IMR-90 (cell line): ENCODE results near the gene CPNE2. TPM values are rescaled to one million over a fixed set of nuclear protein-coding genes. Genes with fewer than 3 reads are reported as not detected.

ENCODE experiments used
- ATAC-seq: fragments of 200-7000 bp; cut with Tn5 transposase; 2 replicates; pipeline ENCODE4 v1.9.1; 2020; ENCODE audit warnings: low read depth, mild to moderate bottlenecking, moderate library complexity
- BruUV-seq: library from RNA; stranded (reverse); fragments of 400-500 nt; replicated peaks from 2 replicates; lab custom pipeline; 2021; lab: Mats Ljungman, UMichigan
- CTCF ChIA-PET: fragments of 300-600 bp; formaldehyde crosslinking; extraction: SDS; loops from one replicate; lab custom pipeline; 2021; ENCODE audit warnings: antibody characterized with exemption; lab: Yijun Ruan, JAX
- POLR2A ChIA-PET: fragments of 300-600 bp; sonication (Branson Sonifier 250); formaldehyde crosslinking; loops from one replicate; lab custom pipeline; 2022; ENCODE audit warnings: antibody characterized with exemption; ENCODE audit not compliant: unreplicated experiment; lab: Charles Lee
- DNase-seq: peaks from one replicate; pipeline ENCODE4 v3.0.0; 2013
- H2AFZ ChIP-seq: replicated peaks from 2 replicates; pipeline ENCODE3; 2013; ENCODE audit warnings: low read length, mild to moderate bottlenecking; ENCODE audit not compliant: poor library complexity
- H2AK5ac ChIP-seq: 2 replicates; pipeline ENCODE4 v1.6.1; 2013; ENCODE audit warnings: low read depth, low read length, inconsistent platforms
- H2AK9ac ChIP-seq: replicated peaks from 2 replicates; pipeline ENCODE3; 2013; ENCODE audit warnings: mild to moderate bottlenecking, low read depth, low read length, moderate library complexity; ENCODE audit not compliant: poor library complexity
- H2BK120ac ChIP-seq: 2 replicates; pipeline ENCODE4 v1.6.1; 2013; ENCODE audit warnings: low read depth, low read length, inconsistent platforms
- H2BK15ac ChIP-seq: 3 replicates; pipeline ENCODE4 v1.6.1; 2013; ENCODE audit warnings: low read depth, low read length, inconsistent platforms
- H2BK20ac ChIP-seq: 2 replicates; pipeline ENCODE4 v1.6.1; 2013; ENCODE audit warnings: low read depth, mild to moderate bottlenecking, inconsistent platforms, low read length, moderate library complexity
- H2BK5ac ChIP-seq: 2 replicates; pipeline ENCODE4 v1.6.1; 2013; ENCODE audit warnings: mild to moderate bottlenecking, low read depth, low read length, inconsistent platforms; ENCODE audit not compliant: poor library complexity, severe bottlenecking
- H3K14ac ChIP-seq: replicated peaks from 2 replicates; pipeline ENCODE4 v1.6.1; 2013; ENCODE audit warnings: low read depth, low read length, inconsistent platforms
- H3K18ac ChIP-seq: 2 replicates; pipeline ENCODE4 v1.6.1; 2013; ENCODE audit warnings: low read depth, low read length, control low read depth
- H3K23ac ChIP-seq: 2 replicates; pipeline ENCODE4 v1.6.1; 2013; ENCODE audit warnings: low read depth, low read length, inconsistent platforms
- H3K27ac ChIP-seq: 2 replicates; pipeline ENCODE4 v1.5.1; 2013; ENCODE audit warnings: mild to moderate bottlenecking, control low read depth, low read length; ENCODE audit not compliant: insufficient read depth
- H3K27me3 ChIP-seq: 2 replicates; pipeline ENCODE4 v1.6.1; 2013; ENCODE audit warnings: low read length; ENCODE audit not compliant: control insufficient read depth, insufficient read depth
- H3K36me3 ChIP-seq: 2 replicates; pipeline ENCODE4 v1.6.1; 2013; ENCODE audit warnings: low read length, mixed read lengths; ENCODE audit not compliant: control insufficient read depth, insufficient read depth
- H3K4ac ChIP-seq: 2 replicates; pipeline ENCODE4 v1.6.1; 2013; ENCODE audit warnings: low read depth, low read length, inconsistent platforms
- H3K4me1 ChIP-seq: 2 replicates; pipeline ENCODE4 v1.6.1; 2013; ENCODE audit warnings: low read length, mixed read lengths; ENCODE audit not compliant: control insufficient read depth, insufficient read depth
- H3K4me2 ChIP-seq: 2 replicates; pipeline ENCODE4 v1.6.1; 2013; ENCODE audit warnings: low read depth, mild to moderate bottlenecking, control low read depth, low read length, moderate library complexity
- H3K4me3 ChIP-seq: 2 replicates; pipeline ENCODE4 v1.5.1; 2013; ENCODE audit warnings: low read depth, mild to moderate bottlenecking, control low read depth, low read length, moderate library complexity; ENCODE audit not compliant: insufficient read depth
- H3K56ac ChIP-seq: 2 replicates; pipeline ENCODE4 v1.6.1; 2013; ENCODE audit warnings: low read length, inconsistent platforms; ENCODE audit not compliant: insufficient read depth; ENCODE audit errors: extremely low read depth
- H3K79me1 ChIP-seq, 2 experiments: 2 replicates each; pipeline ENCODE4 v1.6.1; 2013; ENCODE audit warnings: low read length in 2 of 2, inconsistent platforms in 1 of 2, low read depth in 1 of 2
- H3K9ac ChIP-seq: 2 replicates; pipeline ENCODE4 v1.6.1; 2013; ENCODE audit warnings: low read depth, low read length, control low read depth
- H3K9me1 ChIP-seq: 2 replicates; pipeline ENCODE4 v1.6.1; 2013; ENCODE audit warnings: low read length, inconsistent platforms; ENCODE audit not compliant: insufficient read depth
- H3K9me3 ChIP-seq: 2 replicates; pipeline ENCODE4 v1.6.1; 2013; ENCODE audit warnings: low read length; ENCODE audit not compliant: control insufficient read depth, insufficient read depth
- H4K20me1 ChIP-seq: 2 replicates; pipeline ENCODE4 v1.6.1; 2013; ENCODE audit warnings: low read length, inconsistent platforms; ENCODE audit not compliant: insufficient read depth
- H4K5ac ChIP-seq: 2 replicates; pipeline ENCODE4 v1.6.1; 2013; ENCODE audit warnings: mild to moderate bottlenecking, low read depth, low read length, control low read depth
- H4K8ac ChIP-seq, 2 experiments: 2 replicates each; pipeline ENCODE4 v1.6.1; 2013; ENCODE audit warnings: low read depth in 2 of 2, low read length in 2 of 2, control low read depth in 1 of 2, inconsistent platforms in 1 of 2
- H4K91ac ChIP-seq: 2 replicates; pipeline ENCODE4 v1.6.1; 2013; ENCODE audit warnings: low read depth, low read length, inconsistent platforms; ENCODE audit not compliant: insufficient read depth
- BHLHE40 ChIP-seq: fragments of 150-350 bp; IDR thresholded peaks from 2 replicates; pipeline ENCODE4 v1.6.1; 2016; ENCODE audit warnings: mild to moderate bottlenecking, low read depth, low read length
- CEBPB ChIP-seq: IDR thresholded peaks from 2 replicates; pipeline ENCODE4 v1.6.1; 2012; ENCODE audit warnings: low read depth, low read length, improper control_type of control experiment
- ELK1 ChIP-seq: fragments of 150-350 bp; IDR thresholded peaks from 2 replicates; pipeline ENCODE4 v1.6.1; 2016; ENCODE audit warnings: low read depth, mild to moderate bottlenecking, low read length, moderate library complexity, borderline replicate concordance
- FOS ChIP-seq: fragments of 150-350 bp; IDR thresholded peaks from 2 replicates; pipeline ENCODE4 v1.6.1; 2016; ENCODE audit warnings: low read depth, low read length
- MAFK ChIP-seq: IDR thresholded peaks from 2 replicates; pipeline ENCODE4 v1.6.1; 2012; ENCODE audit warnings: low read depth, low read length, improper control_type of control experiment
- MAZ ChIP-seq: IDR thresholded peaks from 2 replicates; pipeline ENCODE4 v1.6.1; 2012; ENCODE audit warnings: low read depth, mild to moderate bottlenecking, low read length, improper control_type of control experiment, moderate library complexity, borderline replicate concordance
- MXI1 ChIP-seq: IDR thresholded peaks from 2 replicates; pipeline ENCODE4 v1.6.1; 2012; ENCODE audit warnings: low read depth, mild to moderate bottlenecking, low read length, moderate library complexity, borderline replicate concordance
- NFE2L2 ChIP-seq: fragments of 150-350 bp; IDR thresholded peaks from 2 replicates; pipeline ENCODE4 v1.6.1; 2016; ENCODE audit warnings: low read depth, mild to moderate bottlenecking, low read length
- POLR2A ChIP-seq: IDR thresholded peaks from 2 replicates; pipeline ENCODE4 v1.6.1; 2012; ENCODE audit warnings: mild to moderate bottlenecking, low read depth, low read length
- RAD21 ChIP-seq: IDR thresholded peaks from 2 replicates; pipeline ENCODE4 v1.6.1; 2012; ENCODE audit warnings: low read length, improper control_type of control experiment
- RCOR1 ChIP-seq: IDR thresholded peaks from 2 replicates; pipeline ENCODE4 v1.6.1; 2012; ENCODE audit warnings: mild to moderate bottlenecking, low read length, improper control_type of control experiment; ENCODE audit not compliant: insufficient replicate concordance
- SMC3 ChIP-seq: fragments of 150-350 bp; IDR thresholded peaks from 2 replicates; pipeline ENCODE4 v1.6.1; 2016; ENCODE audit warnings: low read depth, mild to moderate bottlenecking, antibody characterized with exemption, low read length, moderate library complexity
- USF2 ChIP-seq: fragments of 150-350 bp; IDR thresholded peaks from 2 replicates; pipeline ENCODE4 v1.6.1; 2017; ENCODE audit warnings: mild to moderate bottlenecking, antibody characterized with exemption, low read length, low read depth
- dilution Hi-C: fragments of 300-500 bp; cut with HindIII; formaldehyde crosslinking; loops from one replicate; pipeline ENCODE4 v1.14.3; 2018; ENCODE audit warnings: low sequenced_read_pairs; ENCODE audit not compliant: unreplicated experiment
- in situ Hi-C: fragments of 300-500 bp; cut with MboI; formaldehyde crosslinking; loops from 3 replicates; pipeline ENCODE4 v1.14.3; 2019; ENCODE audit warnings: low sequenced_read_pairs, inconsistent platforms, mixed read lengths
- intact Hi-C: fragments of 100-400 bp; cut with micrococcal nuclease; formaldehyde crosslinking; loops from 2 replicates; pipeline ENCODE4 v1.10.0; 2022
- polyA plus RNA-seq, 3 experiments: library from polyadenylated mRNA; depleted of rRNA; stranded (reverse); fragments of >200 nt; gene quantifications; 2 replicates each; pipeline ENCODE4 v1.2.3, GENCODE V29; 2012; ENCODE audit warnings: low replicate concordance in 1 of 3
- total RNA-seq: library from RNA; depleted of rRNA; stranded (reverse); fragments of >200 nt; gene quantifications from 2 replicates; pipeline ENCODE4 v1.2.3, GENCODE V29; 2012
- TF ChIP-seq, protein P1 (sequence below): conservative IDR thresholded peaks from 2 replicates; pipeline ENCODE4 v1.5.1; 2012; ENCODE audit warnings: mild to moderate bottlenecking, low read depth, low read length, improper control_type of control experiment

Gene CPNE2
- total and polyA plus RNA-seq, 2 of the 4 experiments (the other 2 are of a cell fraction) = 15.4 to 48.0 TPM

DNA sequence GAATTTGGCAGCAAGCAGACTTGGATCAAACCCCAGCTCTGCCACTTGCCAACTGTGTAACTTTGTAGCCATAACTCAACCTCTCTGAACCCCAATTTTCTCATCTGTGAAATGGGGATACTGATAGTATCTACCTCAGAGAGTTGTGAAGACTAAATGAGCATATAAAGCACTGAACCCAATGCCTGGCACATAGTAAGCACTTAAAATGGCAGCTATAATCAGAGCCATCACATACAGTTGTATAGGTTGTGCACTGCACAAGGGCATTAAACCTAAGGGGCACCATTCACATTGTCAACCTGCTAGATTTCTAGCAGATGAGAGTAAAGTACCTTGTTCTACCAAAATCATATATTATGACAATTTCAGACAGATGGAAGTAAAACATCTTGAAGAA is 10.6 kb upstream of the CPNE2 start:
- no peak overlapping the region for H3K23ac ChIP-seq
- H3K4me3 ChIP-seq = no peak overlapping the region
- no peak overlapping the region for H4K5ac ChIP-seq
- no peak overlapping the region for H3K56ac ChIP-seq
- no peak for TF ChIP-seq RAD21
- TF ChIP-seq USF2 = no peak
- no peak for TF ChIP-seq POLR2A
- TF ChIP-seq ELK1 = no peak
- no peak for TF ChIP-seq NFE2L2
- TF ChIP-seq MAZ = no peak
- no peak for TF ChIP-seq MXI1
- TF ChIP-seq SMC3 = no peak
- TF ChIP-seq FOS = no peak
- TF ChIP-seq RCOR1 = no peak
- no peak for TF ChIP-seq MAFK
- TF ChIP-seq BHLHE40 = no peak
- TF ChIP-seq, protein P1, sequence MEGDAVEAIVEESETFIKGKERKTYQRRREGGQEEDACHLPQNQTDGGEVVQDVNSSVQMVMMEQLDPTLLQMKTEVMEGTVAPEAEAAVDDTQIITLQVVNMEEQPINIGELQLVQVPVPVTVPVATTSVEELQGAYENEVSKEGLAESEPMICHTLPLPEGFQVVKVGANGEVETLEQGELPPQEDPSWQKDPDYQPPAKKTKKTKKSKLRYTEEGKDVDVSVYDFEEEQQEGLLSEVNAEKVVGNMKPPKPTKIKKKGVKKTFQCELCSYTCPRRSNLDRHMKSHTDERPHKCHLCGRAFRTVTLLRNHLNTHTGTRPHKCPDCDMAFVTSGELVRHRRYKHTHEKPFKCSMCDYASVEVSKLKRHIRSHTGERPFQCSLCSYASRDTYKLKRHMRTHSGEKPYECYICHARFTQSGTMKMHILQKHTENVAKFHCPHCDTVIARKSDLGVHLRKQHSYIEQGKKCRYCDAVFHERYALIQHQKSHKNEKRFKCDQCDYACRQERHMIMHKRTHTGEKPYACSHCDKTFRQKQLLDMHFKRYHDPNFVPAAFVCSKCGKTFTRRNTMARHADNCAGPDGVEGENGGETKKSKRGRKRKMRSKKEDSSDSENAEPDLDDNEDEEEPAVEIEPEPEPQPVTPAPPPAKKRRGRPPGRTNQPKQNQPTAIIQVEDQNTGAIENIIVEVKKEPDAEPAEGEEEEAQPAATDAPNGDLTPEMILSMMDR = no peak
- no peak for TF ChIP-seq CEBPB
- no peak overlapping the region for H3K27ac ChIP-seq
- H2BK5ac ChIP-seq = no peak overlapping the region
- ATAC-seq = no peak
- H4K8ac ChIP-seq = no peak overlapping the region
- no peak overlapping the region for H3K14ac ChIP-seq
- DNase-seq = no peak
- no TSS peak for BruUV-seq
- ChIA-PET POLR2A (no interaction called here), CTCF (no interaction called here)
- H2BK20ac ChIP-seq = no peak overlapping the region
- H2BK120ac ChIP-seq = no peak overlapping the region
- H3K18ac ChIP-seq = no peak overlapping the region
- no peaks in the 10 kb centered on the region for H4K20me1 ChIP-seq
- H3K27me3 ChIP-seq = no peaks in the 10 kb centered on the region; the same call in 1 of the 2 replicates
- dilution Hi-C loops (no loop called here), intact Hi-C loops (loop anchor here (5.0 kb wide), 1 partner anchor 166 kb away; the partner anchor contains the start of gene ARL2BP), in situ Hi-C loops (loop anchor here (10.0 kb wide), 2 partner anchors 213 to 333 kb away; no protein-coding TSS in a partner anchor)
- H3K4me1 ChIP-seq = no peaks in the 10 kb centered on the region
- H2AK9ac ChIP-seq = no peak overlapping the region
- H3K4me2 ChIP-seq = no peak overlapping the region
- H3K79me1 ChIP-seq = no peaks in the 10 kb centered on the region
- no peak overlapping the region for H2AK5ac ChIP-seq
- H2AFZ ChIP-seq = no peak overlapping the region
- H3K9me3 ChIP-seq = no peaks in the 10 kb centered on the region
- H3K36me3 ChIP-seq = peaks cover 3% of the 10 kb centered on the region
- no peaks in the 10 kb centered on the region for H3K9me1 ChIP-seq
- no peak overlapping the region for H4K91ac ChIP-seq
- H3K9ac ChIP-seq = no peak overlapping the region
- H3K4ac ChIP-seq = no peak overlapping the region
- no peak overlapping the region for H2BK15ac ChIP-seq
